Stimulated activated CD4-positive, alpha-beta T cell treated with anti-CD3 and anti-CD28 coated beads, TNF-alpha, amount 100 ng/mL, for 4 hours (primary cell): ENCODE measurements around the gene UCHL1.

Experiments used
- DNase-seq, 3 experiments: peaks; one replicate each; pipeline ENCODE4 v3.0.0-alpha.2; 2020; ENCODE audit warnings: low read depth in 3 of 3

UCHL1 gene

DNA sequence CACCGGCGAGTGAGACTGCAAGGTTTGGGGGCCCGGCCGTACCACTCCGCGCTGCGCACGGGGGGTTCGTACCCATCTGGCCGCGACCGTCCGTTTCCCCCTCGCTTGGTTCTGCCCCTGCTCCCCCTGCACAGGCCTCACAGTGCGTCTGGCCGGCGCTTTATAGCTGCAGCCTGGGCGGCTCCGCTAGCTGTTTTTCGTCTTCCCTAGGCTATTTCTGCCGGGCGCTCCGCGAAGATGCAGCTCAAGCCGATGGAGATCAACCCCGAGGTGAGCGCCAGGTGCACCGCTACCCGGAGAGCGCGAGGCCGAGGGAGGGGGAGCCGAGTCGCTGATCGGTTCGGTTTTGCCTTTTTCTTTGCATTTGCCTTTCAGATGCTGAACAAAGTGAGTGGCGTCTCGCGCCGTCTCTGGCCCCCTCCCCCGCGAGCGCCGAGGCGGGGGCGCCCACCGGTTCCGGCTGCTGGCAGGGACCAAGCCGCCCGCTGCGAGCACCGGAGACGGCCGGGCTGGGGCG is at the start of gene UCHL1:
Gene UCHL1, plus strand, starts transcription at position 189 of the 517 bp plus-strand sequence. Its CDS starts 49 bp downstream, at position 238.
- DNase-seq: no peak

DNA sequence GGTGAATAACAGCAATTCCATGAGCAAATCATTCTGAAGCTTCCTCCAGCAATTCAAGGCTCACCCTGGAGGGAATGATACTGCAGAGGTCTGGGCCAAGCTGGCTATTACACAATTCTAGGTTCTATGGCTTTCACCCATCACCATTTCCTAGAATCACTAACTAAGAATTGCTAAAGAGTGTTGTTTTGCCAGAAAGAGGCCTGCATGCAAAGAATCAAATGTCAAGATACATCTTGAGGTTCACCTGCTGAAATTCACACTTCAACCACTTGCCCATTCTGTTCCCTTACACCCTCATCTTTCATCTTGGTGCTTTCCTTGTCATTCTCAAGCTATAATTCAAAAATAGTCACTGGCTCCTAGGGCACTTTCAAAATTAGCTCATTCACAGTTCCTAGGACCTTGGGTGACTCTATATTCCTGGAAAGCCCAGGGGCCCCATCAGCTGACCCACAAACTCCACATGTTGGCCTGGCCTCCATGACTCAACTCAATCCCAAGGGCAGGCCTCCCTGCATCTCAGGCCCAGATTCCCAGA is 49.4 kb upstream of the UCHL1 start:
- DNase-seq: no peak

DNA sequence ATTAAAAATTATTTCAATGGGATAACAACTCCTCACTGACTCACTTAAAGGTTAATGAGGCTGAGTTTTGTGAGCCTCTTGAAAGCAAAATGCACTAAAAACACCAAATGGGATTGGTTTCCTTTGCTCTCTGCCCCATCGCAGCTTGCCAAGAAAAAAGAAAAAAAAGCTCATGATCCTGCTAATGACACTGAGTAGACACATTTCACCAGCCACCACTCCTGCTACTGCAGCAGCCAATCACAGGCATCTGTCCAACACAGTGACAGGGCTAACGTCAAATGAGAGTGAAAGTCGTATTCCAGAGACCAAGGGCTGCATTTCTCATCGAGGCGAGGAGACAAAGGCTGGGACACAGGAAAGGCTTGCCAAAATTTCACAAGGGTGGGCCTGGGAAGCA is 47.5 kb upstream of the UCHL1 start:
- DNase-seq: no peak

DNA sequence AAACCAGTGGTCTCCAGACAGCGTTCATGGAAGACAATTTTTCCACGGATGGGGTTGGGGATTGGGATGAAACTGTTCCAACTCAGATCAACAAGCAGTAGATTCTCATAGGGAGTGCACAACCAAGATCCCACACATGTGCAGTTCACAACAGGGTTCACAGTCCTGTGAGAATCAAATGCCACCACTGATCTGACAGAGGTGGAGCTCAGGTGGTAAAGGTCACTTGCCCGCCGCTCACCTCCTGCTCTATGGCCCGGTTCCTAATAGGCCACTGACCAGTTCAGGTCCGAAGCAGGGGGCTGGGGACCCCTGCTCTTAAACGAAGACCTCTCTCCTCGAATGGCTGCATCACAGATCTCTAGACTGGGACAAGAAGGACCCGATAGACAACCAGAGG is 46.8 kb upstream of the UCHL1 start:
- DNase-seq: no peak

DNA sequence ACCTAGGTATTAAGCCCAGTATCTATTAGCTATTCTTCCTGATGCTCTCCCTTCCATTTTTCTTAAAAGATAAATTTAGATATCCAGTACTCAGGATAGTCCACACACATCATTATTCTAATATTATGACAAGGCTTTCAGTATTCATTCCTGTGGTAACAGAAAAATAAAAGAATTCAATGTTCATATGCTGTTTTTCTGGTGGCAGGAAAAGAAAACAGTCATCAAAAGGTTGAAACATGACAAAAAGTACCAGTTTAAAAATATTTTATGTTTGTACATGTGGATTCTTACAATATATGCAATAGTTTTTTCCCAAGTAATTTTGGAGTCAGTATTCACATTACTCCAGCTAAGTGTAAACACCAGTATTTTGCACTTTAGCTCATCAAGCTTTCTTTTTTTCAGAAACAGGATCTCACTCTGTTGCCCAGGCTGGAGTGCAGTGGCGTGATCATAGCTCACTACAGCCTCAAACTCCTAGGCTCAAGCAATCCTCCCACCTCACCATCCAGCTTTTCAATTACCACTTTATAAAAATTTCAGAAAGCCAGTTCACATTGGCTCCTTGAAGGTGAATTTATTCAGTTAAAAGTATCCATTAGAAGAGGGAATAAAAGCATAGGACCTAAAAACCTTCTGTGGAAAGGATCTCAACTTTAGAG is 44.6 kb upstream of the UCHL1 start:
- DNase-seq: no peak

DNA sequence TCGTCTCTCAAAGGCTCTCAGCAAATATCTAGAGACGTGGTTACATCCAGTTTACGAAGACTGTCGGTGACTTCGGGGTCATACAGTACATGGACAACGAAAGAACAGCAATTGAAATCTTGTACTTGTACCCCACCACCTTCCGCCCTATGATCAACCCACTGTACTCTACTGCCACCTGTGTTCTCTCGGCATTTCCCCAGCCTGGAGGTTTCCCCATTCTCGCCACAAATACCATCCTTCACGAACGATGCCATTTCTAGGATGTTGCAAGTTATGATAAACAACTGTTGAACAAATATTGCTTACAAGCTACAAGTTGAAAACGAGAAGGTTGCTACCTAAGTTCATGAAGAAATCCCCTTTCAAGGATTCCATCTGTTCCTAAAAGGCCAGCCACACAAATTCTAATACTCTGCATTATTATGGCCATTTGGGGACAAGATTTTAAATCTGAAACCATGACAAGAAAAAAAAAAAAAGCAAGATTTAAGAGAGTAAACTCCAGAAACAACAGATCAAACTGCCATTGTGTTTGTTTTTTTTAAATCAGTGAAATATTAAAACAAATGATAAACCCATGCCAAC is 44.0 kb upstream of the UCHL1 start:
- DNase-seq: no peak

DNA sequence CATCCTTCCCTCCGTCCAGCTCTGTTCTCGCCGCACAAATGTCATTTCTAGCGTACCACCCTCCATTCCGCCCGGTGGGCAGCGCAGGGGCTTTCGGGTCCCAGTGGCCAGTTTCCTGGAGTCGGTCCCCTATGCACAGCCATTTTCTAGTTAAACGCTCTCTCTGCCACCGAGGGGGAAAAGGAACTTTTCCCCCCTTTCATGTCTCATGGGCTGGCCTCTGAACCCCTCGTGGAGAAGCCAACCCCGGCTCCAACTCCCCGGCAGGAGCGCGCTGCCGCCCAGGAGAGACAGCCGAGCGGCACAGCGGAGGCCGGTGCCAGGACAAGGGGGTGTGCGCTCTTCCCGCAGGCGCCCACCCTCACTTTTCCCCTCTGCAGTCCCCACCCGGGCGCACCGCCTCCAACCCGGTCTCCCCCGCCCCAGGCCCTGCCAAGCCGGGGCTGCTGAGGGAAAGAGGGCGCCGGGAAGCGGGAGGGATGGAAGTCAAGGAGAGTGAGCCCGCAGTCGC is 43.0 kb upstream of the UCHL1 start:
- no peak for DNase-seq

DNA sequence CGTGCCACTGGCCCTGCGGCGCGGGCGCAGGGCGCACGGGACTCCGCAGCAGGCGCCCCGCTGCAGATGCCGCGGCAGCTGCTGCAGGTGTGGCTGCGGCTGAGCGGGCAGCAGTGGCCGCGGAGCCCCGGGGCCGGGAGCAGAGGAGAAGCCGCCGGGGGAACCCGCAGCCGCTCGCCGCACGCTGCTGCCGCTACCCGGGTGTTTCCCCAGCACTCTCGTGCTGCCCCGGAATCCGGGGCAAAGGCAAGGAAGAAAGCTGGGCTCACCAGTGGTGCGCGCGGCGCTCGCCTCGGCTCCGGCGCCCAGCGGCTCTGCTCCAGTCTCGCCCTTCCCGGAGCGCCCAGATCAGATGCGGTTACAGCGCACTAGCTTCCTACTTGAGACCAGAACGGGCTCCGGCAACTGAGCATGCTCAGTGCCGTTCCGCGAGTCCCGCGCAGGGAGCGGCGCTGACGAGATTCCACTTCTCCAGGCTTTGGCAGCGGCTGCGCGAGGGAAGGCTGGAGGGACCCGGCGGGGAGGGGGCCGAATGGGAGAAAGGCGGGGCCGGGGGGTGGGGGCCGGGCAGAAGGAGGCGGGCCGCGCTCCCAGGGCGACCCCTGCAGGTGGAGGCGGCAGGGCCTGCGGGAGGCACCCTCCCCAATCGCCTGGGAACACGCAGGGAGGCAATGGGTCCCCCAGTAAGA is 42.4 kb upstream of the UCHL1 start, which contains the start of gene APBB2:
Gene APBB2, minus strand, starts transcription at position 407 of the 689 bp plus-strand sequence. CDS start 181,288 bp downstream, outside the sequence.
- DNase-seq: peak in 2 of 3 experiments; percentile 10 to 26

DNA sequence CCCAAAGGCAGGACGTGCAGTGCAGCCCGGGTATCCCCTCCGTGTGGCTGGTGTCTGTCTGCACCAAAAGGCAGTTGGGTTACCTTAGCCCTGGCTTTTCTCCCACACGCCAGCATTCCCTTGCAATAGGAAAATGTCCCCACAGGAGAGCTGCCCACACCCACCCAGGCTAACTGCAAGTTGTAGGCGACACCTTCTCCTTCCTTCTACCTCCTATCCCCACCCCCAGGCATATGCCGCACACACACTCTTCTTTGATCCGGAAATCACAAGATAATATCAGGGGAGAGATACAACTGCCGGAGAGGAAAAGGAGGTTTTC is 41.9 kb upstream of the UCHL1 start:
- DNase-seq: no peak

DNA sequence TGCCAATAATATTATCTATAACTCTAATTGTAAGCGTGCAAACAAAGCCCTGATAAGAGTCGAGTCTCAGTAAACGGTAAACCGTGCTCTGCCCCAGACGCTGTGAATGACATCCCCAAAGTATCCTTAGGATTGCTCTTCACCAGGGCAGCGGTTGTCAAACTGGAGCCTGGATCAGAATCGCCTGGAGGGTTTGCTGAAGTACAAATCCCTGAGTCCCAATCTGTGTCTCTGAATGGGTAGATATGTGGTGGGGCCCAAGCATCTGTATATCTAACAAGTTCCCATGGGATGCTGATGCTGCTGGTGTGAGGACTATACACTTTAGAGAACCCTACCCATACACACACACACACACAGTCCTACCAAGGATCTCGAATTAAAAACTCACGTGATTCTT is 41.6 kb upstream of the UCHL1 start:
- no peak for DNase-seq

DNA sequence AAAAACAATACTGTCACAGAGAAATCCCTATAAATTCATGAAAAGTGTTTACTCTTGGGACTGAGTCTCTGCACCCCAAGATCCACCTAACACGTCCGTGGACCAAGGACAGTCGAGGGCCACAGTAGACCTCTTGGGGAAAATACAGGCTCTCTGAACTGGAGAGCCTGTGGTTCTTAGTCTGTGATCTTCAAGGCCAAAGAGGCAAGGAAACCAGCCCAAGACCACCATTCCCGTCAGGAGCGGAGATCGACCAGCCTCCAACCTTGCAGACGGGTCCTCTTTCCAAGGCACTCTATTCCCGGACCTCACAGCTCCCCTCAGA is 40.8 kb upstream of the UCHL1 start:
- no peak for DNase-seq

DNA sequence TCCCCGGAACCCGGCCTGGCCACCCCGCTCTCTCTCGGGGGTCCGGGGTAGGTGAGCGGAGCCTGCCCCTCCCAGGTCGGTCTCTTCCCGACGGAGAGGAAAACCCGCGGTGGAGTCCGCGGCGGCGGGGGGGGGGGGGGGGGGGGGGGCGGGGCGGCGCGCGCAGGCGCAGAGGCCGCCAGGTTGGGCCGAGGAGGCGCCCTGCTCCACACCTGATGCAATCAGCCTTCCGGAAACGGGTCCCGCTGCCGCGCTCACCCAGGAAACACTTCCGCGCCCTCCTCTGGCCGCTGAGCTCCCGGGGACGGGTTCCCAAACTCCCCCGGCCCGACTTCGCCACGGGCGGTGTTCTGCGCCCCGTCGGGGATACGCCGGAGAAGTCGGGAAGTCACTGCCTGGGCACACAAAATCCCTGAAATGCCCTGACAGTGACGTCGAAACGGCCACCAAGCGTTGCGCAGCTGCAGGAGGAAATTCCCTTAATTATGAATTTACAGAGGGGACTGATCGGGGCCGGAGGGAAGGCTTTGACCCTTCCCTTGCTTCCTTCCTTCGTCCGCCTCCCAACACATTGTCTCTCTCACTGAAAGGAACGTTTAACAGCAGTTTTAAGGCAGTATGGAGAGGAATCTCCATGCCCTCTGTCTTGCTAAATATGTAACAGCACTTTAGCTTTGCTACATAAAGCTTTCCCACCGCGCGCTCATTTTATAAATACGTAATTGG is 40.3 kb upstream of the UCHL1 start:
- DNase-seq: peak in 2 of 3 experiments; percentile 25 to 33

DNA sequence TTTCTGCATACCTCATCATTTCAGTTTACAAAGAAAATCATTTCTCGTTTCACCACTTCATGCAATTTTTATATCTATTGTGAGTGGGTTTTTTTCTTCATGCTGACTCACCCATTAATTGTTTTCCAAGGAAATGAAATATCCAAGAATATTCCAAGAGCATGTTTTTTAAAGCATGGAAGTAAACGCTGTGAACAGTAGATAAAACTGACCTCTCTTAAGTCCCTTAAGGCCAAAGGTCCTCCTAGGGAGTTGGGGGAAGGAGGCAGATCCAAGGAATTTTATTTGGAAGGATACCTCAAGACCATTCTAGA is 39.8 kb upstream of the UCHL1 start:
- no peak for DNase-seq

DNA sequence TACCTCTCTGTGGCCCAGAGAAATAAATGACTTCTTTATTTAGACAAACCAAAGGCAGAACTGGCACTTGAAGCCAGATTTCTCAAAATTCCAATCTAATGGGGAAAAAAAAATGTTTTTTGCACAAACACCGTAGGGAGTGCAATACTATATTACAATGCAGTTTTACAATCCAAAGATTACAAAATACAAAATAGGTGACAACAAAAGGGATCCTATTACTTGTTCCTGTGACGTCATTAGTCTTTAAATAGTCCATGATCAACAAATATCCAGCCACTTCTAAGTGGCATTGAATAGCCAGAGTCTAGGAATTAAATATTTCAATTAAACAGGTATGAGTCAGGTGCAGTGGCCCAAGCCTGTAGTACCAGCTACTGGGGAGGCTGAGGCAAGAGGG is 39.4 kb upstream of the UCHL1 start:
- DNase-seq: no peak

DNA sequence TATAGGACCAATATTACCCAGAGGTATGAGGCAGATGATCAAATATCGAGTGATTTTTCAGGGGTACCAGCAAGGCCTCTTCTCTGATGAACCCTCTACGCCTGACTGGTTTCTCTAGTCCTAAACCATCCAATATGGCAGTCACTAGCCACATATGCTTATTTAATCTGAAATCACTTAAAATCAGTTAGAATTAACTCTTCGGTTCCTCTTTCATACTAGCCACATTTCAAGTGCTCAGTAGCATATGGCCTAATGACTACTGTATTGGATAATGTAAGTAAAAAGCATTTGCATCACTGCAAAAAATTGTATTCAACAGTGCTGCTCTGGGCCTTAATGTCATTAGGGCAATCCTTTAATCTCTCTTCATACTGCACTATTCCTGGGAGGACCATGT is 38.0 kb upstream of the UCHL1 start:
- no peak for DNase-seq

DNA sequence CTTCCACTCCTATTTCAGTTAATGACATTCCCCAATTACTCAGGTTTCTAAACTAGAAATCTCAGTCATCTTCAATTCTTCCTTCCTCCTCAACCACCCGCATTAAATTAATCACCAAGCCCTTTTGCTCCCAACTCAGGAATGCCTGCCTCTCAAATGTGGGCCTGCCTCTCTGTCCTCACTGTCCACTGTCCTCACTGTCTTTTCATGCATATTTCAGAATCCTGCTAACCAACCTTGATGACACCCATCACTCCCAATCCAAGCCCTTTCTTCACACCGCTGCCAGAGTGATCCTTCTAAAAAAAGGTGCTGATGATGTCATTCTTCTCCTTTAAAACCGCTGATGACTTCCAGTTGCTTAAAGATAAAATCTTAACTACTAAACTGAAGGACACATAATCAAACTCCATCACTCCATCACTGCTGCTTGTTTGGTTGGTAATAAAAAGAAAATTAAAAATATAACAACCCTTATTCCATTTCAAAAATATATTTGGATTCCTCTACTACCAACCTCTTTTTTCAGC is 37.2 kb upstream of the UCHL1 start:
- no peak for DNase-seq

DNA sequence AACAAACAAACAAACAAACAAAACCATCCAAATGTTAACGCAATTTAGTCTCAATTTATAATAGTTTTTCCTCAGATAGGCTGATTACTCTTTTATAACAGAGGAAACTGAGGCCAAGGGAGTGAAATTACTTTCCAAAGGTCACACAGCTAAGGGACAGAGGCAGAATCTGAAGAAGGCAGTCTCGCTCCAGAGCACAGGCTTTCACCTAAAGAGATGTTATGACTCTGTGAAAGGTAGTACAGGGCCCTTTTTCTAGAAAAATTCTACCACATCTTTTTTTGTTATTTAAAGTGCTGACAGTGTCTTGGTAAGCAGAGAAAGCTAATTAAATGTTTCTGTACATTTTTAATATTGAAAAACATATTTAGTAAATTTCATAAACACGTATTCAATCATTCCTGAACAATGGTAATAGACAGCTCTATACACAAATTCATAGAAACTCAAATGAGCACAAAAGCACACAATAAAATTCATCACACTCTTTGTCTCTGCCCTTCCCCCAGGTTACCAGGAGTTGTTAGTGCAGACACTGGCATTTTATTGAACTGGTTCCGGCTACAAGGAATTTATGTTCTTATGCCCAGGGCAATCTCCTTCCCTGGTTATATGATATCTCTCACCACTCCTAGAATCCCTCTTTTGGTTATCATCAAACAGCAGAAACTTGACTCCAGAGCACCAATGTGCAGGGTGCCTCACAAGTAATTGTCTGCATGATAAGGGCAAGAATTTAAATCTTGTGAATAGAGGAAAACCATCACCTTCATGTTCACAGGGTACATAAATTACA is 34.7 kb upstream of the UCHL1 start:
- DNase-seq: no peak

DNA sequence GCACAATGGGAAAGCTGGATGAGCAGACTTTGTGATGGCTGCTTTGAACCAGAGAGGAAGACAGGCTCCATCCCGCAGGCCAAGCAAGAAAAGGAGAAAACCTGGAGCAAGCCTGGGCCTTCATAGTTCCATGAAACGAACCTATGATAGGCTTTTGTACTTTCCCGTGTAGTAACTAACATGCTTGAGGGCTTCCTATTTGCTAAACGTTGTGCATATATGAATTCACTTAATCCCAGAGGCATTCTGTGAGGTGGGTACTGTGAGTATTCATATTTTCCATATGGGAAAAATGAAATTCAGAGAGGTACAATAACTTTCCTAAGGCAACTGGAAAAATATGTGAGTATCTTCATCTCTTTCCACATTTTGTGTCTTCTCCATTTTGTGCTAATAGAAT is 28.8 kb upstream of the UCHL1 start:
- no peak for DNase-seq

DNA sequence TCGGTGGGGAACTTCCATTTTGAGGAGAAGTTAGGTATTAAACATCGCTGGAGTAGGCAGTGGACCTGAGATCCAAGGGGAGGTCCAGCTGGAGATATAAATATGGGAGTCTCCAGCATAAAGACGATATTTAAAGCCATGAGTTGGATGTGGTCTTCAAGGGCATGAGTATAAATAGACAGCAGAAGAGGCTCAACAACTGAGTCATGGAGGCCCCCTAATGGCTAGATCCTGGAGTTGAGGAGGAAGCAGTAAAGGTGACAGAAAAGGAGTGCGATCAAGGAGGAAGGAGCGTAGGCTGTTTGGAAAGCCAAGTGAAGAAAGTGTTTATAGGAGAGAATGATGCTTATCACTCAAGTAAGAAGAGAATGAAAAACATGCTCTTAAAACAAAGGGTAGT is 24.3 kb upstream of the UCHL1 start:
- DNase-seq: no peak

DNA sequence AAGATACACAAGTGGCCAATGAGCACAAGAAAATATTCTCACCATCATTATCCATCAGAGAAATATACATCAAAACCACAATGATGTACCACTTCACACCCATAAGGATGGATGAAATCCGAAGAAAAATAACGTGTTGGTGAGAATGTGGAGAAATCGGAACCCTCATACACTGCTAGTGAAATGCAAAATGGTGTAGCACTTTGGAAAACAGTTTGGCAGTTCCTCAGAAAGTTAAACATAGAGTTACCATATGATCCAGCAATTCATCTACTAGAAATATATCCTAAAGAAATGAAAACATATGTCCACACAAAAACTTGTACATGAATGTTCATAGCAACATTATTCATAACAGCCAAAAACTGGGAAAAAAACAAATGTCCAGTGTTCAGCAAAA is 23.9 kb upstream of the UCHL1 start:
- DNase-seq: no peak

DNA sequence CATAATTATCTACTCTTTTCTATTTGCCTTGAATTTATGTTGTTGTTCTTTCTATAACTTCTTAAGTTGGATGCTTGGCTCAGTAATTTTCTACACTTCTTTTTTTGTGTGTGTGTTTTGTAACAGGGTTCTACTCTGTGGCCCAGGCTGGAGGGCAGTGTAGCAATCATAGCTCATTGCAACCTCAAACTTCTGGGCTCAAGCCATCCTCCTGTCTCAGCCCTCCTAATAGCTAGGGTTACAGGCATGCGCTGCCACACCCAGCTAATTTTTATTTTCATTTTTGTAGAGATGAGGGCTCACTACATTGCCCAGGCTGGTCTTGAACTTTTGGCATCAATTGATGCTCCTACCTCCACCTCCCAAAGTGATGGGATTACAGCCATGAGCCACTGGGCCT is 20.7 kb upstream of the UCHL1 start:
- DNase-seq: no peak
